Measurements from ENCODE around the gene SEPTIN12.

Gene SEPTIN12

GRCh38 chr16:4778050-4778392, 10.1 kb downstream of the SEPTIN12 start:
- H3K27ac ChIP-seq (ENCODE audit: low read length) = no peak overlapping the region
- no peaks in the 10 kb centered on the region for H3K4me1 ChIP-seq (ENCODE audit: low read length)
- no peaks in the 10 kb centered on the region for H3K36me3 ChIP-seq (replicated peaks; ENCODE audit: insufficient read depth, low read length)
- H3K4me2 ChIP-seq (ENCODE audit: low read depth, low read length) = no peak overlapping the region
- no peaks in the 10 kb centered on the region for H3F3A ChIP-seq (ENCODE audit: insufficient read depth, low read length)
- no peaks in the 10 kb centered on the region for H3K9me3 ChIP-seq (replicated peaks; ENCODE audit: insufficient read depth, low read length)
- H4K20me1 ChIP-seq (ENCODE audit: insufficient read depth, low read length) = no peaks in the 10 kb centered on the region
- H3K79me2 ChIP-seq (ENCODE audit: low read length) = no peaks in the 10 kb centered on the region
- no peaks in the 10 kb centered on the region for H3K9me2 ChIP-seq (replicated peaks; ENCODE audit: insufficient read depth, low read length)
- H3K27me3 ChIP-seq (replicated peaks; ENCODE audit: insufficient read depth, low read length) = 0 out of 2 replicates have a peak, but pooled peaks cover 5% of the 10 kb centered on the region
- TF ChIP-seq EZH2 (optimal IDR thresholded peaks at IDR 0.05; ENCODE audit: low read depth, low read length) (no peak), EZH2phosphoT487 (IDR thresholded peaks at IDR 0.05; ENCODE audit: low read length) (no peak), CTCF (IDR thresholded peaks at IDR 0.05; ENCODE audit: low read length) (no peak)
- H3K4me3 ChIP-seq (ENCODE audit: low read length) = no peak overlapping the region
- no peak for DNase-seq
- no peak overlapping the region for H2AFZ ChIP-seq (ENCODE audit: low read length)
- no peak overlapping the region for H3K9ac ChIP-seq (ENCODE audit: low read length)

- no peaks in the 10 kb centered on the region for H3K4me1 ChIP-seq (ENCODE audit: low read length)
- H3K4me2 ChIP-seq (ENCODE audit: low read depth, low read length) = no peak overlapping the region
- no peak for TF ChIP-seq EZH2 (optimal IDR thresholded peaks at IDR 0.05; ENCODE audit: low read depth, low read length)
- TF ChIP-seq CTCF (IDR thresholded peaks at IDR 0.05; ENCODE audit: low read length) = no peak
- no peak for TF ChIP-seq EZH2phosphoT487 (IDR thresholded peaks at IDR 0.05; ENCODE audit: low read length)
Observed at GRCh38 chr16:4777339-4778049, 10.7 kb downstream of the SEPTIN12 start.

GRCh38 chr16:4776141-4776705, 11.9 kb downstream of the SEPTIN12 start:
- H3K9me3 ChIP-seq (replicated peaks; ENCODE audit: insufficient read depth, low read length) = no peaks in the 10 kb centered on the region
- H2AFZ ChIP-seq (ENCODE audit: low read length) = no peak overlapping the region
- TF ChIP-seq EZH2 (optimal IDR thresholded peaks at IDR 0.05; ENCODE audit: low read depth, low read length) (no peak), EZH2phosphoT487 (IDR thresholded peaks at IDR 0.05; ENCODE audit: low read length) (no peak), CTCF (IDR thresholded peaks at IDR 0.05; ENCODE audit: low read length) (no peak)
- H3K9me2 ChIP-seq (replicated peaks; ENCODE audit: insufficient read depth, low read length) = no peaks in the 10 kb centered on the region
- H3K4me1 ChIP-seq (ENCODE audit: low read length) = no peaks in the 10 kb centered on the region
- no peak overlapping the region for H3K4me2 ChIP-seq (ENCODE audit: low read depth, low read length)
- H3F3A ChIP-seq (ENCODE audit: insufficient read depth, low read length) = no peaks in the 10 kb centered on the region
- H3K36me3 ChIP-seq (replicated peaks; ENCODE audit: insufficient read depth, low read length) = no peaks in the 10 kb centered on the region
- no peaks in the 10 kb centered on the region for H4K20me1 ChIP-seq (ENCODE audit: insufficient read depth, low read length)
- DNase-seq = no peak
- no peaks in the 10 kb centered on the region for H3K79me2 ChIP-seq (ENCODE audit: low read length)
- 0 out of 2 replicates have a peak, but pooled peaks cover 5% of the 10 kb centered on the region for H3K27me3 ChIP-seq (replicated peaks; ENCODE audit: insufficient read depth, low read length)
- no peak overlapping the region for H3K9ac ChIP-seq (ENCODE audit: low read length)
- H3K27ac ChIP-seq (ENCODE audit: low read length) = no peak overlapping the region
- H3K4me3 ChIP-seq (ENCODE audit: low read length) = no peak overlapping the region

More at GRCh38 chr16:4777339-4778049, 10.7 kb downstream of the SEPTIN12 start:
- Histone ChIP-seq H3K27ac (ENCODE audit: low read length) (no peak overlapping the region), H3K79me2 (ENCODE audit: low read length) (no peaks in the 10 kb centered on the region), H4K20me1 (ENCODE audit: insufficient read depth, low read length) (no peaks in the 10 kb centered on the region), H3F3A (ENCODE audit: insufficient read depth, low read length) (no peaks in the 10 kb centered on the region), H3K9me3 (replicated peaks; ENCODE audit: insufficient read depth, low read length) (no peaks in the 10 kb centered on the region), H3K9ac (ENCODE audit: low read length) (no peak overlapping the region), H3K36me3 (replicated peaks; ENCODE audit: insufficient read depth, low read length) (no peaks in the 10 kb centered on the region), H2AFZ (ENCODE audit: low read length) (no peak overlapping the region), H3K4me3 (ENCODE audit: low read length) (no peak overlapping the region), H3K27me3 (replicated peaks; ENCODE audit: insufficient read depth, low read length) (0 out of 2 replicates have a peak, but pooled peaks cover 5% of the 10 kb centered on the region), H3K9me2 (replicated peaks; ENCODE audit: insufficient read depth, low read length) (no peaks in the 10 kb centered on the region)
- DNase-seq = no peak

Measured in MM.1S (cell line).